ENCODE data around the gene SERPINB6.

SERPINB6 gene

GRCh38 chr6:3015144-3015543 lies 43.8 kb upstream of the SERPINB6 start:
- no peak for TF ChIP-seq CTCF (IDR thresholded peaks at IDR 0.05; ENCODE audit: low read depth, low read length)
- no peak overlapping the region for H3K4me3 ChIP-seq (ENCODE audit: low read depth, low read length)
- H3K9me3 ChIP-seq = no peaks in the 10 kb centered on the region; the same call in 1 of the 2 replicates
- no peaks in the 10 kb centered on the region for H3K4me1 ChIP-seq
- H3K27me3 ChIP-seq = no peaks in the 10 kb centered on the region
- no peaks in the 10 kb centered on the region; the same call in 1 of the 2 replicates for H3K36me3 ChIP-seq
- DNase-seq = no peak

GRCh38 chr6:3014675-3015066 lies 43.3 kb upstream of the SERPINB6 start:
- no peaks in the 10 kb centered on the region; the same call in 1 of the 2 replicates for H3K9me3 ChIP-seq
- H3K4me3 ChIP-seq (ENCODE audit: low read depth, low read length) = no peak overlapping the region
- no peaks in the 10 kb centered on the region for H3K4me1 ChIP-seq
- H3K36me3 ChIP-seq = no peaks in the 10 kb centered on the region; the same call in 1 of the 2 replicates
- TF ChIP-seq CTCF (IDR thresholded peaks at IDR 0.05; ENCODE audit: low read depth, low read length) = no peak
- DNase-seq = no peak
- H3K27me3 ChIP-seq = no peaks in the 10 kb centered on the region

- no peaks in the 10 kb centered on the region; the same call in 1 of the 2 replicates for H3K36me3 ChIP-seq
- no peaks in the 10 kb centered on the region; the same call in 1 of the 2 replicates for H3K9me3 ChIP-seq
- no peak overlapping the region for H3K4me3 ChIP-seq (ENCODE audit: low read depth, low read length)
- no peaks in the 10 kb centered on the region for H3K27me3 ChIP-seq
- H3K4me1 ChIP-seq = no peaks in the 10 kb centered on the region
- DNase-seq = no peak
- no peak for TF ChIP-seq CTCF (IDR thresholded peaks at IDR 0.05; ENCODE audit: low read depth, low read length)
Measured at GRCh38 chr6:3013901-3014674, 42.7 kb upstream of the SERPINB6 start.

GRCh38 chr6:3013486-3013885 lies 42.1 kb upstream of the SERPINB6 start:
- Histone ChIP-seq H3K36me3 (no peaks in the 10 kb centered on the region; the same call in 1 of the 2 replicates), H3K27me3 (no peaks in the 10 kb centered on the region), H3K4me1 (no peaks in the 10 kb centered on the region), H3K9me3 (no peaks in the 10 kb centered on the region; the same call in 1 of the 2 replicates), H3K4me3 (ENCODE audit: low read depth, low read length) (no peak overlapping the region)
- DNase-seq = no peak
- TF ChIP-seq CTCF (IDR thresholded peaks at IDR 0.05; ENCODE audit: low read depth, low read length) = no peak

- TF ChIP-seq CTCF (IDR thresholded peaks at IDR 0.05; ENCODE audit: low read depth, low read length) = no peak
- no peaks in the 10 kb centered on the region for H3K4me1 ChIP-seq
- H3K9me3 ChIP-seq = no peaks in the 10 kb centered on the region; the same call in 1 of the 2 replicates
- no peak overlapping the region for H3K4me3 ChIP-seq (ENCODE audit: low read depth, low read length)
- no peaks in the 10 kb centered on the region; the same call in 1 of the 2 replicates for H3K36me3 ChIP-seq
- DNase-seq = no peak
- no peaks in the 10 kb centered on the region for H3K27me3 ChIP-seq
Measured at GRCh38 chr6:3011592-3011991, 40.2 kb upstream of the SERPINB6 start.

GRCh38 chr6:3011158-3011557 lies 39.8 kb upstream of the SERPINB6 start:
- TF ChIP-seq CTCF (IDR thresholded peaks at IDR 0.05; ENCODE audit: low read depth, low read length) = no peak
- no peaks in the 10 kb centered on the region for H3K27me3 ChIP-seq
- H3K9me3 ChIP-seq = no peaks in the 10 kb centered on the region; the same call in 1 of the 2 replicates
- DNase-seq = no peak
- H3K36me3 ChIP-seq = no peaks in the 10 kb centered on the region; the same call in 1 of the 2 replicates
- no peak overlapping the region for H3K4me3 ChIP-seq (ENCODE audit: low read depth, low read length)
- no peaks in the 10 kb centered on the region for H3K4me1 ChIP-seq

All from BE2C (cell line).